ENCODE results near the gene GAK. TPM values are rescaled to one million over a fixed set of nuclear protein-coding genes. Genes with fewer than 3 reads are reported as not detected.

Gene GAK
- polyA plus RNA-seq, 1 experiment, result 17.0 TPM

- H3K27ac ChIP-seq (ENCODE audit: low read depth, low read length), result no peak overlapping the region
- CTCF ChIA-PET, result no interaction called here
Observed at GRCh38 chr4:854356-854755, 77.8 kb downstream of the GAK start.

GRCh38 chr4:853416-853781, 78.7 kb downstream of the GAK start:
- CTCF ChIA-PET, result no interaction called here
- POLR2A ChIA-PET, result no interaction called here
- DNase-seq (ENCODE audit: low read depth, low spot score), result no peak
- no peak for TF ChIP-seq CTCF (IDR thresholded peaks at IDR 0.05; ENCODE audit: low read depth, low read length)
- H3K27ac ChIP-seq (ENCODE audit: low read depth, low read length), result no peak overlapping the region
- H3K4me3 ChIP-seq (ENCODE audit: low read depth, low read length), result no peak overlapping the region
- no peaks in the 10 kb centered on the region for H3K27me3 ChIP-seq (ENCODE audit: control insufficient read depth, insufficient read depth, low read length)
- no peaks in the 10 kb centered on the region; the same call in 1 of the 2 replicates for H3K9me3 ChIP-seq (ENCODE audit: control insufficient read depth, insufficient read depth, low read length)

More at GRCh38 chr4:854356-854755, 77.8 kb downstream of the GAK start:
- Histone ChIP-seq H3K9me3 (ENCODE audit: control insufficient read depth, insufficient read depth, low read length) (no peaks in the 10 kb centered on the region; the same call in 1 of the 2 replicates), H3K27me3 (ENCODE audit: control insufficient read depth, insufficient read depth, low read length) (no peaks in the 10 kb centered on the region), H3K4me3 (ENCODE audit: low read depth, low read length) (no peak overlapping the region)
- TF ChIP-seq CTCF (IDR thresholded peaks at IDR 0.05; ENCODE audit: low read depth, low read length), result no peak
- no peak for DNase-seq (ENCODE audit: low read depth, low spot score)
- POLR2A ChIA-PET, result interaction anchor here (0.6 kb wide), 1 partner anchor 8 kb away, joined by 3 read pairs; no protein-coding TSS in a partner anchor

- ChIA-PET POLR2A (no interaction called here), CTCF (no interaction called here)
Observed at GRCh38 chr4:851701-852430, 80.2 kb downstream of the GAK start.

GRCh38 chr4:850323-850945, 81.7 kb downstream of the GAK start:
- DNase-seq (ENCODE audit: low read depth, low spot score), result no peak
- no peak overlapping the region for H3K27ac ChIP-seq (ENCODE audit: low read depth, low read length)
- TF ChIP-seq CTCF (IDR thresholded peaks at IDR 0.05; ENCODE audit: low read depth, low read length), result no peak
- no peaks in the 10 kb centered on the region for H3K27me3 ChIP-seq (ENCODE audit: control insufficient read depth, insufficient read depth, low read length)
- peaks cover 8% of the 10 kb centered on the region; the same call in 1 of the 2 replicates for H3K9me3 ChIP-seq (ENCODE audit: control insufficient read depth, insufficient read depth, low read length)
- POLR2A ChIA-PET, result no interaction called here
- H3K4me3 ChIP-seq (ENCODE audit: low read depth, low read length), result no peak overlapping the region
- CTCF ChIA-PET, result no interaction called here

More at GRCh38 chr4:851701-852430, 80.2 kb downstream of the GAK start:
- Histone ChIP-seq H3K27me3 (ENCODE audit: control insufficient read depth, insufficient read depth, low read length) (no peaks in the 10 kb centered on the region), H3K4me3 (ENCODE audit: low read depth, low read length) (no peak overlapping the region), H3K9me3 (ENCODE audit: control insufficient read depth, insufficient read depth, low read length) (peaks cover 8% of the 10 kb centered on the region; the same call in 1 of the 2 replicates), H3K27ac (ENCODE audit: low read depth, low read length) (no peak overlapping the region)
- no peak for DNase-seq (ENCODE audit: low read depth, low spot score)
- TF ChIP-seq CTCF (IDR thresholded peaks at IDR 0.05; ENCODE audit: low read depth, low read length), result no peak

GRCh38 chr4:849478-850175, 82.5 kb downstream of the GAK start:
- CTCF ChIA-PET, result no interaction called here
- Histone ChIP-seq H3K27me3 (ENCODE audit: control insufficient read depth, insufficient read depth, low read length) (no peaks in the 10 kb centered on the region), H3K9me3 (ENCODE audit: control insufficient read depth, insufficient read depth, low read length) (peaks cover 14% of the 10 kb centered on the region; the same call in 1 of the 2 replicates), H3K4me3 (ENCODE audit: low read depth, low read length) (no peak overlapping the region), H3K27ac (ENCODE audit: low read depth, low read length) (no peak overlapping the region)
- no peak for TF ChIP-seq CTCF (IDR thresholded peaks at IDR 0.05; ENCODE audit: low read depth, low read length)
- no peak for DNase-seq (ENCODE audit: low read depth, low spot score)
- POLR2A ChIA-PET, result no interaction called here
